Posterior cingulate gyrus (tissue), 11 donors: ENCODE data around the gene ZBTB7A.
"Not testable (repeated sequence)": the region's sequence is repeated elsewhere in the genome, so short reads cannot be mapped to it uniquely, and the experiment has no call there.

Experiments
- DNase-seq, 10 donors: peaks; one replicate each; pipeline versions ENCODE4 v3.0.0 to v3.0.0-alpha.2; 2020 to 2021; ENCODE audit warnings: mixed read lengths in 3 of 10
- intact Hi-C: fragments of 100-400 bp; cut with DNase I; formaldehyde crosslinking; loops from one replicate; pipeline ENCODE4 v1.15.1; 2023

Gene ZBTB7A

DNA sequence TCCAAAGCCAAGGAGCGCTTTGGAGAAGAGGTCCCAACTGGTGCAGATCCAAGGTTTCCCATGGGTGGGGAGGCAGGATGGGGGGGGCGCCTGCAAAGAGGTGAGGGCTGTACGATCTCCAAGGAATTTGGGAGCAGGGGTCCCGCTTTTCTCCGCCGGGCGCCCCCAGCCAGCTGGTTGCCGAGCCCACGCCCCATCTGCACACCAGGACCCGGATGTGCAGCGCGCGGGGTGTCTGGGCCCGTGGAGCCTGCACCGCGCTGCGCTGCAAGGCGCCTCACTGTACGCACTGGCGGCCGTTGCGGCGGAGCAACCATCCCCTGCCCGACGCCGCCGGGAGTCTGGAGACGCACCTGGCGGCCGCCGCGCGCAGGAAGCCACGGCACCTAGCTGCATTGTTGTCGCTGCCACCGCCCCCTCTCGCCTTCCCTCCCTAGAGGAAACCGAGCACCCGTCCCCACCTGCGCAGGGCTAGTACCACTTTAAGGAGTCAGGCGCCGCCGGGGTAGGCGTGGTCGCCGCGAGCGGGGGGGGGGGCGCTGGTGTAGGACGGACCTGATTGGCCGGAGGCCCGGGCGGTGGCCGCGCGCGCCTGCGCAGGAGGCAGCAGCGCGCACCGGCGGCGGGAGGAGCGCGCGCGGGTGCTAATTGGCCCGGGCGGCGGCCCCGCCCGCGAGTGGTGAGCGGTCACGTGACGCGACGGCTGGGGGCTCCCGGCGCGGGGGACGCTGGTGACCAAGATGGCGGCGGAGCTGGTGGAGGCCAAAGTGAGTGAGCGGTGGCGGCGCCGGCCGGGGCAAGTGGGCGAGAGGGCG, 59.5 kb downstream of the ZBTB7A start, which contains the start of gene PIAS4:
Gene PIAS4 (plus strand): TSS at position 716 of the 815 bp plus-strand sequence. CDS start 25 bp downstream, at position 741.
- intact Hi-C loops, result loop anchor here (1.0 to 5.0 kb wide), 3 partner anchors 16 to 115 kb away; partner anchors contain the start of gene MAP2K2
- peak; percentile 86 to 99 (median 93) for DNase-seq

DNA sequence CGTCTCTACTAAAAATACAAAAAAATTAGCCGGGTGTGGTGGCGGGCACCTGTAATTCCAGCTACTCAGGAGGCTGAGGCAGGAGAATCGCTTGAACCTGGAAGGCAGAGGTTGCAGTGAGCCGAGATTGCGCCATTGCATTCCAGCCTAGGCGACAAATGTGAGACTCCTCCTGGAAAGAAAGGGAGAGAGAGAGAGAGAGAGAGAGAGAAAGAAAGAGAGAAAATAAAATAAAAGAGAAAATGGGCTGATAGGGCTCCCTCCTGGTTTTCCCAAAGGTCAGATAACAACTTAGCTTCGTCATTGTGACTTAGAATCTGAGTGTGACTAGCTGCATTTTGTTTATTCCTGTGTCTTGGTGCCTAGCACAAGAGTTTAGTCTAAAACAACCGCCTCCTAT, 61.3 kb downstream of the ZBTB7A start:
- intact Hi-C loops, result loop anchor here (5.0 kb wide), 1 partner anchor 117 kb away; the partner anchor contains the start of gene MAP2K2
- DNase-seq, result not testable (repeated sequence)

DNA sequence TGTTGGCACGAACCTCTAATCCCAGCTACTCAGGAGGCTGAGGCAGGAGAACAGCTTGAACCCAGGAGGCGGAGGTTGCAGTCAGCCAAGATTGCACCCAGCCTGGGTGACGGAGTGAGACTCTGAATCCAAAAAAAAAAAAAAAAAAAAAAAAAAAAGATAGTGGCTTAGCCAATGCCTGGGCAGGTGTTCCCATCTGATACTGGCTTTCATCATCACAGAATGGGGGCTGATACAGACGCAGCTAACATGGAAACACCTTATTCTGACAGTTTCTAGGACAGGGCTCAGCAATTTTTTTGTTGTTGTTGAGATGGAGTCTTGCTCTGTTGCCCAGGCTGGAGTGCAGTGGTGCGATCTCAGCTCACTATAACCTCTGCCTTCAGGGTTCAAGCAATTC, 65.9 kb downstream of the ZBTB7A start:
- DNase-seq, intact Hi-C loops: not testable (repeated sequence)

DNA sequence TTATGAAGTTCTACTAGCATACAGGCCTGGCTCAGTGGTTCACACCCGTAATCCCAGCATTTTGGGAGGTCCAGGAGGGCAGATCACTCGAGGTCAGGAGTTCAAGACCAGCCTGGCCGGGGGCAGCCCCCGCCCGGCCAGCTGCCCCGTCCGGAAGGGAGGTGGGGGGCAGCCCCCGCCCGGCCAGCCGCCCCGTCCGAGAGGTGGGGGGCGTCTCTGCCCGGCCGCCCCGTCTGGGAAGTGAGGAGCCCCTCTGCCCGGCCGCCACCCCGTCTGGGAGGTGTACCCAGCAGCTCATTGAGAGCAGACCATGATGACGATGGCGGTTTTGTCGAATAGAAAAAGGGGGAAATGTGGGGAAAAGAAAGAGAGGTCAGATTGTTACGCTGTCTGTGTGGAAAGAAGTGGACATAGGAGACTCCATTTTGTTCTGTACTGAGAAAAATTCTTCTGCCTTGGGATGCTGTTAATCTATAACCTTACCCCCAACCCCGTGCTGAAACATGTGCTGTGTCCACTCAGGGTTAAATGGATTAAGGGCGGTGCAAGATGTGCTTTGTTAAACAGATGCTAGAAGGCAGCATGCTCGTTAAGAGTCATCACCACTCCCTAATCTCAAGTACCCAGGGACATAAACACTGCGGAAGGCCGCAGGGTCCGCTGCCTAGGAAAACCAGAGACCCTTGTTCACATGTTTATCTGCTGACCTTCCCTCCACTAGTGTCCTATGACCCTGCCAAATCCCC, 67.9 kb downstream of the ZBTB7A start:
- intact Hi-C loops, result not testable (repeated sequence)

DNA sequence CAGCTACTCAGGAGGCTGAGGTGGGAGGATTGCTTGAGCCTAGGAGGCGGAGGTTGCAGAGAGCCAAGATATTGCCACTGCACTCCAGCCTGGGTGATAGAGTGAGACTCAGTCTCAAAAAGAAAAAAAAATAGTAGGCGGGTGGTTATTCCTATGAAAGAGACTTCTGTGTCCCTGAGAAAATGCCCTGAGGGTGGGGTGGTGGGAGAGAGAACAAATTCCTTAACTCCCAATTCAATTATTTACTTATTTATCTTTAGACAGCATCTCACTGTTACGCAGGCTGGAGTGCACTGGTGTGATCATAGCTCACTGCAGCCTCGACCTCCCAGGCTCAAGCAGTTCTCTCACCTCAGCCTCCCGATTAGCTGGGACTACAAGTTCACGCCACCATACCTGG, 71.1 kb downstream of the ZBTB7A start:
- no peak for DNase-seq
- intact Hi-C loops, result no loop called here

More for the DNA sequence above, 67.9 kb downstream of the ZBTB7A start:
- DNase-seq, result not testable (repeated sequence)
